Measurements from ENCODE around the gene KDM7A. TPM values are rescaled to one million over a fixed set of nuclear protein-coding genes. Genes with fewer than 3 reads are reported as not detected.

Gene KDM7A
- total RNA-seq, 2 experiments from 2014 or later: 43.3 to 46.5 TPM

- intact Hi-C loops (cut with DNase I, micrococcal nuclease): no loop called here
- Mint-ChIP-seq H3K27ac (peak overlapping the region; percentile 78), H3K36me3 (ENCODE audit: low read depth) (no peaks in the 10 kb centered on the region), H3K9me3 (no peaks in the 10 kb centered on the region), H3K4me1 (ENCODE audit: low read depth) (peaks cover 56% of the 10 kb centered on the region), H3K27me3 (no peaks in the 10 kb centered on the region), H3K4me3 (peak overlapping the region; percentile 49)
- peaks cover 46% of the 10 kb centered on the region for H3K4me1 ChIP-seq (ENCODE audit: insufficient read depth, low read length)
- ATAC-seq (ENCODE audit: poor library complexity) (peak; percentile 30), DNase-seq (peak in 3 of 14 experiments; percentile 22 to 55 (median 28))
- CTCF ChIA-PET: no interaction called here
- H3K9me3 ChIP-seq (ENCODE audit: control insufficient read depth in 1 of 2, insufficient read depth in 1 of 2, low read length in 2 of 2): peaks cover 0 to 6% of the 10 kb centered on the region in 2 experiments
- POLR2A ChIA-PET: interaction anchor here (1.0 to 8.9 kb wide), 2 partner anchors 16 to 47 kb away, joined by 3 to 394 read pairs; partner anchors contain the start of gene KDM7A
- H3K36me3 ChIP-seq (ENCODE audit: insufficient read depth, low read length): no peaks in the 10 kb centered on the region
- H3K27ac ChIP-seq (ENCODE audit: low read depth in 1 of 2, low read length in 2 of 2): peak overlapping the region; percentile 9 to 34
- no peak for TF ChIP-seq CTCF (IDR thresholded peaks at IDR 0.05)
- no peak overlapping the region for H3K4me3 ChIP-seq (ENCODE audit: low read length)
- no peaks in the 10 kb centered on the region for H3K27me3 ChIP-seq (ENCODE audit: control insufficient read depth in 1 of 2, insufficient read depth in 2 of 2, low read length in 2 of 2)
Measured at GRCh38 chr7:140223515-140224221, 46.9 kb upstream of the KDM7A start.

GRCh38 chr7:140222814-140223213 is 46.0 kb upstream of the KDM7A start:
- H3K9me3 ChIP-seq (ENCODE audit: control insufficient read depth in 1 of 2, insufficient read depth in 1 of 2, low read length in 2 of 2): peaks cover 0 to 10% of the 10 kb centered on the region in 2 experiments
- H3K27ac Mint-ChIP-seq: peak overlapping the region; percentile 78
- no peak for DNase-seq
- no peaks in the 10 kb centered on the region for H3K27me3 ChIP-seq (ENCODE audit: control insufficient read depth in 1 of 2, insufficient read depth in 2 of 2, low read length in 2 of 2)
- CTCF ChIA-PET: no interaction called here
- peak overlapping the region; percentile 25 for H3K4me3 Mint-ChIP-seq
- peaks cover 50% of the 10 kb centered on the region for H3K4me1 Mint-ChIP-seq (ENCODE audit: low read depth)
- H3K4me3 ChIP-seq (ENCODE audit: low read length): no peak overlapping the region
- no peak for TF ChIP-seq CTCF (IDR thresholded peaks at IDR 0.05)
- no peak overlapping the region for H3K27ac ChIP-seq (ENCODE audit: low read depth in 1 of 2, low read length in 2 of 2)
- H3K36me3 ChIP-seq (ENCODE audit: insufficient read depth, low read length): no peaks in the 10 kb centered on the region
- no peaks in the 10 kb centered on the region for H3K27me3 Mint-ChIP-seq
- no peaks in the 10 kb centered on the region for H3K36me3 Mint-ChIP-seq (ENCODE audit: low read depth)
- intact Hi-C loops (cut with DNase I, micrococcal nuclease): no loop called here
- H3K4me1 ChIP-seq (ENCODE audit: insufficient read depth, low read length): peaks cover 44% of the 10 kb centered on the region
- POLR2A ChIA-PET: interaction anchor here (5.1 kb wide), 1 partner anchor 46 kb away, joined by 44 read pairs; the partner anchor contains the start of gene KDM7A
- H3K9me3 Mint-ChIP-seq: no peaks in the 10 kb centered on the region
- ATAC-seq (ENCODE audit: poor library complexity): no peak

DNA sequence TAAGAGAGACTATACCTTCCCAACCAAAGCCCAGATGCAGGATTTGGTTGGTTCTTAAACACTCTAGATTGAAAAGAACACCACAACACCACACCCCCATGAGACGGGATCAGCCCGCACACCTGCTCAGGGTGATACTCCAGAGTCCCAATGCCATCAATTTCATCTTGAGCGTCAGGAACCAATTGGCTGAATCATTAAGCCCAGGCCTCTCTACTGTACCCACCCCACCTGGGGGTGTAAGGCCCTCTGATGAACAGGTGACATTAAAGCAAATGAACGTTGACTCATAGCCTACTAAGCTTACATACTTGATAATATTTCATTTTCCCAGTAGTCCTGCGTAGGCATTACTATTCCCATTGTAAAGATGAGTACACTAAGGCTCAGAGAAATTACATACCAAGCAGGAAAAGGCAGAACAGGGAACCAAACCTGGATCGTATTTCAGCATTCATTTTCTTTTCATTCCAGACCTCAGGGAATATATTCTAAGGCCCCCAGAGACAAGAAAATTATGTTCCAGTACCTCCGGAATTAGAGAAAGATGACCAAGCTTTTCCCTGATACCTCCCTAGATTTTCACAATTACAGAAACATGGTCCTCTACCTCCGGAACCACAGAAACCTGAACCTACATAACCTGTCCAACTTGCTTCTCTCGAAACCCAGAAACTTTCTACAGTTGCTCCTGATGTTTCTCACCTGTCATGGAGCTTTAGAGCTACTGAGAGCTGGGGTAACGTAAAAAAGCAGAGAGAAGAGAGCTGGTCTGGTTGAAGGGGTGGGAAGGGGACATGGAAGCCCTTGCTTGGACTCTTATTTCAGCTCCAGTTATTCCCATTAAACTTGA is 43.1 kb upstream of the KDM7A start:
- no peaks in the 10 kb centered on the region for H3K9me3 Mint-ChIP-seq
- peaks cover 38% of the 10 kb centered on the region for H3K4me1 Mint-ChIP-seq (ENCODE audit: low read depth)
- Histone ChIP-seq H3K27ac (ENCODE audit: low read depth in 1 of 2, low read length in 2 of 2) (no peak overlapping the region), H3K4me3 (ENCODE audit: low read length) (no peak overlapping the region), H3K36me3 (ENCODE audit: insufficient read depth, low read length) (no peaks in the 10 kb centered on the region), H3K9me3 (ENCODE audit: control insufficient read depth in 1 of 2, insufficient read depth in 1 of 2, low read length in 2 of 2) (peaks cover 0 to 10% of the 10 kb centered on the region in 2 experiments), H3K4me1 (ENCODE audit: insufficient read depth, low read length) (peaks cover 26% of the 10 kb centered on the region), H3K27me3 (ENCODE audit: control insufficient read depth in 1 of 2, insufficient read depth in 2 of 2, low read length in 2 of 2) (no peaks in the 10 kb centered on the region)
- no peaks in the 10 kb centered on the region for H3K36me3 Mint-ChIP-seq (ENCODE audit: low read depth)
- H3K27ac Mint-ChIP-seq: no peak overlapping the region
- POLR2A ChIA-PET: interaction anchor here (3.1 to 5.1 kb wide), 2 partner anchors 10 to 43 kb away, joined by 27 to 44 read pairs; partner anchors contain the start of gene KDM7A
- ATAC-seq (ENCODE audit: poor library complexity) (no peak), DNase-seq (no peak)
- H3K4me3 Mint-ChIP-seq: no peak overlapping the region
- CTCF ChIA-PET: interaction anchor here (0.9 to 1.3 kb wide), 2 partner anchors 10 to 77 kb away, joined by 3 read pairs; no protein-coding TSS in a partner anchor
- intact Hi-C loops (cut with DNase I, micrococcal nuclease): no loop called here
- no peaks in the 10 kb centered on the region for H3K27me3 Mint-ChIP-seq
- no peak for TF ChIP-seq CTCF (IDR thresholded peaks at IDR 0.05)
